Neutrophil (primary cell): ENCODE data around the gene MUS81.
"Not testable (repeated sequence)": the region's sequence is repeated elsewhere in the genome, so short reads cannot be mapped to it uniquely, and the experiment has no call there.

Experiments used
- H3K27ac ChIP-seq: fragments of 200-600 bp; sonication (generic); 2 replicates; pipeline ENCODE4 v1.5.1; 2016; ENCODE audit warnings: mild to moderate bottlenecking, moderate library complexity
- H3K27me3 ChIP-seq: fragments of 200-600 bp; sonication (generic); 2 replicates; pipeline ENCODE4 v1.6.0; 2016; ENCODE audit warnings: mild to moderate bottlenecking
- H3K36me3 ChIP-seq: fragments of 200-600 bp; sonication (generic); 2 replicates; pipeline ENCODE4 v1.5.1; 2017
- H3K4me1 ChIP-seq, 2 experiments: fragments of 200-600 bp in 1 of 2; sonication (generic) in 1 of 2; 1 replicate in 1 of 2; 2 replicates in 1 of 2; pipeline versions ENCODE4 v1.5.1 to v1.6.1; 2013 to 2016; ENCODE audit warnings: low read depth in 1 of 2, low read length in 1 of 2, mild to moderate bottlenecking in 1 of 2, moderate library complexity in 1 of 2; ENCODE audit not compliant: control insufficient read depth in 1 of 2, insufficient read depth in 1 of 2
- H3K4me3 ChIP-seq, 2 experiments: fragments of 200-600 bp in 1 of 2; sonication (generic) in 1 of 2; 1 replicate in 1 of 2; 2 replicates in 1 of 2; pipeline ENCODE4 v1.5.1; 2013 to 2016; ENCODE audit warnings: low read depth in 1 of 2, low read length in 1 of 2, mild to moderate bottlenecking in 1 of 2, moderate library complexity in 1 of 2
- H3K9me3 ChIP-seq: fragments of 200-600 bp; sonication (generic); 2 replicates; pipeline ENCODE4 v1.5.1; 2016
- TF ChIP-seq, protein P1 (sequence below): fragments of 200-600 bp; sonication (generic); IDR thresholded peaks from 2 replicates; pipeline ENCODE4 v1.5.1; 2016; ENCODE audit warnings: antibody characterized with exemption

The MUS81 gene

DNA sequence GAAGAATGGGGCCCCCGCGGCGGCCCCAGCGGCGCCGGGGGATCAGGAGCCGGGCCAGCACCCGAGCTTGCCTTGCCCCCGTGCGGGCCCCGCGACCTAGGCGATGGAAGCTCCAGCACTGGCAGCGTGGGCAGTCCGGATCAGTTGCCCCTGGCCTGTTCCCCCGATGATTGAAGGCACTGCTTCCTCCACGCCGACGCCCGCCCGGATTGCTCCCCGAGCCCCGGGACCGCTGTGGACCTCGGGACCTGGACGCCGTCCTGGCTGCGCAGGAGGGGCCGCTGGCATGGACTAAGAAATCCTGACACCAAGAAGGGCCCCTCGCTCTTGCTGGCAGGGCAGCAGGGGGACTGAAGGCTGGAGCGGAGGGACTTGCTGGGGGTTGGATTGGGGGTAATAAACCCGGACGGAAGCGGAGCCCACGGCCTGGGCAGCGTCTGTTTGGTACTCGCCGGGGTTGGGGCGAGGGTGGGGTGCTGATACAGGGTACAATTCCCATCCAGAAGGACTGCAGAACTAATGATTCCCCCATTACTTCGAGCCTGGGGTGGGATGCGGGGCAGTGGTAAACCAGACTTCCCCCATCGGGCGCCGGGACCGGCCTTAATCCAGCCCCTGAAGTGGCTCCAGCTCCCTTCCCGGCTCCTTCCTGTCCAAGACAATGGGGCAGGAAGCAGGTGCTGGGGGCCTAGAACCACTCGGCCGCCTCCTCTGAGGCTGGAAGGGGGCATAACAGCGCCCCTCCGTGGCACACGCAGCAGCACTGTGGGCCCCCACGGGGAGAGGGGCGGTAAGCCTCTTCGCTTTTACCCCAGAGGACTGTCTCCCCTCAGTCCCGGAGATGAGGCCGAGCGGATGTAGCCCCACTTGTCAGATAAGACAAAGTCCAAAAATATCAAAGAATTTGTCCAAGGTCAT is 31.2 kb downstream of the MUS81 start:
- Histone ChIP-seq H3K9me3 (no peaks in the 10 kb centered on the region), H3K27me3 (no peaks in the 10 kb centered on the region), H3K27ac (peak overlapping the region; percentile 93), H3K4me1 (peaks cover 79 to 80% of the 10 kb centered on the region in 2 experiments), H3K36me3 (no peaks in the 10 kb centered on the region), H3K4me3 (peak overlapping the region; percentile 82 to 98)
- TF ChIP-seq, protein P1, sequence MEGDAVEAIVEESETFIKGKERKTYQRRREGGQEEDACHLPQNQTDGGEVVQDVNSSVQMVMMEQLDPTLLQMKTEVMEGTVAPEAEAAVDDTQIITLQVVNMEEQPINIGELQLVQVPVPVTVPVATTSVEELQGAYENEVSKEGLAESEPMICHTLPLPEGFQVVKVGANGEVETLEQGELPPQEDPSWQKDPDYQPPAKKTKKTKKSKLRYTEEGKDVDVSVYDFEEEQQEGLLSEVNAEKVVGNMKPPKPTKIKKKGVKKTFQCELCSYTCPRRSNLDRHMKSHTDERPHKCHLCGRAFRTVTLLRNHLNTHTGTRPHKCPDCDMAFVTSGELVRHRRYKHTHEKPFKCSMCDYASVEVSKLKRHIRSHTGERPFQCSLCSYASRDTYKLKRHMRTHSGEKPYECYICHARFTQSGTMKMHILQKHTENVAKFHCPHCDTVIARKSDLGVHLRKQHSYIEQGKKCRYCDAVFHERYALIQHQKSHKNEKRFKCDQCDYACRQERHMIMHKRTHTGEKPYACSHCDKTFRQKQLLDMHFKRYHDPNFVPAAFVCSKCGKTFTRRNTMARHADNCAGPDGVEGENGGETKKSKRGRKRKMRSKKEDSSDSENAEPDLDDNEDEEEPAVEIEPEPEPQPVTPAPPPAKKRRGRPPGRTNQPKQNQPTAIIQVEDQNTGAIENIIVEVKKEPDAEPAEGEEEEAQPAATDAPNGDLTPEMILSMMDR = no peak

DNA sequence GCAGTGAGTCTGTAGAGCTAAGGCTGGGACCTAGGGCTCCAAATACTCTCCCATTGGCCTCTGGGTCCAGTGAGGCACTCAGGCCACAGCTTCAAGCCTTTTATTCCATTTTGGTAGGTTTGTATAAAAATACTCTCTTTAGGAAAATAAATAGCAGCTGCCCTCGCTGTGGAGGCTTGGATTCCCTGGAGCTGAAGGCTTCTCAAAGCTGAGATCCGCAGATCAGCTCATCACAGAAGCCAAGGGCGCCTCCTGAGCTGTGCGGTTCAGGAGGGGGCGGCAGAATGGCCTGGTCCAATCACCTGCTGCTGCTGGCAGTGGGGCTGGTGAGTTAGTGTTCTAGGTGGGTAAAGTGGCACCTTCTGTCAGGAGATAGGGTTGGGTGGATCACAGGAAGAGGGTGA is 31.9 kb downstream of the MUS81 start:
- not testable (repeated sequence) for H3K27me3 ChIP-seq, H3K9me3 ChIP-seq, H3K36me3 ChIP-seq
- Histone ChIP-seq H3K27ac (peak overlapping the region; percentile 93), H3K4me1 (peaks cover 73 to 74% of the 10 kb centered on the region in 2 experiments), H3K4me3 (peak overlapping the region; percentile 82 to 98)

DNA sequence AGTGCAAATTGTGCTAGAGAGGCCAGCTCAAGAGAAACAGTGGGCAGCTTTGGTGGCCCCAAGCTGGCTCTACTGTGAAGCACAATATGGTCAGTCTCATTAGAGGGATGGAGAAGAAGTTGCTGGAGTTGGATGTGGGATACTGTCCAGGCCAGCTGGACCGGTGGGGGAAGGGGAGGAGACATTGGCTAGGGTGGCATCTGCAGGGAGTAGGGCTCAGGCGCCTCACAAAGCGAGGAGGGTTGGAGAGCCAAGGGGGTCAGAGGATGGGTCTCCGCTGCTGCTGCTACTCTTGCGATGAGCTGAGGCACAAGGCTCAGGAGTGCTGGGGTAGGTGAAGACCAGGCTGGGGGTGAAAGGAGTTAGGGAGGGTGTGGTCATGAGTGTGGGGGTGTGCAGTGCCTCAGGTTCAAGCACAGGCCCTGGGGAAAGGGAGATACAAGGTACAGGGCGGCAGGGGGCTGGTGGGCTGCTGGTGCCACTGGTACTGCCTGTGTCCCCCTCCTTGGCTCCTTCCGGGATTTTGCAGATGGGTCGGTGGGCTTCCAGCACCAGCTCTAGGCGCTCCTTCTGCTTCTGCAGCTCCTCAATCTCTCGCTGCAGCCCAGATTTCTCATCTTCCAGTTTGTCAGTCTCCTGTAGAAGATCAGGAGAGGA is 32.6 kb downstream of the MUS81 start:
- peaks cover 67% of the 10 kb centered on the region in 2 experiments for H3K4me1 ChIP-seq
- H3K27ac ChIP-seq = peak overlapping the region; percentile 93
- no peaks in the 10 kb centered on the region for H3K9me3 ChIP-seq
- H3K36me3 ChIP-seq = no peaks in the 10 kb centered on the region
- TF ChIP-seq, protein P1 = no peak
- peak overlapping the region in 1 of 2 experiments; percentile 60 for H3K4me3 ChIP-seq
- H3K27me3 ChIP-seq = no peaks in the 10 kb centered on the region

DNA sequence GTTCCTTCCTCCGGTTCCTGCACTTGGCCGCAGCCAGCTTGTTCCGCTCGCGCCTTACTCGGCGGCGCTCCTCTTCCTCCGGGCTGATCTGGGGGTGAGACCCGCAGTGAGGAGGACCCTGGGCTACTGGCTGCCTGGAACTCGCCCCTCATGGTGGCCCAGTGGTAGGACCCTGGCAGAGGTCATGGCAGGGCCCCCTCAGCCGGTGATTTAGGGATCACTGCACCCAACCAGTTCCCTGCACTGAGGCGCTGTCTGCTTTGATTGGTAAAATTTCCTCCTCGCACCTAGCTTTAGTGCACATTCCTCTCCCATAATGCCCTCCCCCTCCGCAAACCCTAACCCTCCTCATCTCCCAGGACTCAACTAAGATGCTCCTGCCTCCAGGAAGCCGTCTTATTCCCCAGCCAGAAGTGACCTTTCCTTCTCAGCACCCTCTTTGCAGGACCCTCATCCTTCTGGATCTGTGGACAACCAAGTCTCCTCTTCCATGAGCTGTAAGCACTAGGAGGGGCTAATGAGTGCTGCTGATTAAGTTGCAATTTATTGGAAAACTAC is 33.9 kb downstream of the MUS81 start:
- Histone ChIP-seq H3K27me3 (peaks cover 11% of the 10 kb centered on the region), H3K36me3 (no peaks in the 10 kb centered on the region), H3K9me3 (no peaks in the 10 kb centered on the region), H3K27ac (peak overlapping the region; percentile 93), H3K4me1 (peaks cover 61 to 62% of the 10 kb centered on the region in 2 experiments), H3K4me3 (peak overlapping the region; percentile 49 to 60)
- TF ChIP-seq, protein P1 = no peak

DNA sequence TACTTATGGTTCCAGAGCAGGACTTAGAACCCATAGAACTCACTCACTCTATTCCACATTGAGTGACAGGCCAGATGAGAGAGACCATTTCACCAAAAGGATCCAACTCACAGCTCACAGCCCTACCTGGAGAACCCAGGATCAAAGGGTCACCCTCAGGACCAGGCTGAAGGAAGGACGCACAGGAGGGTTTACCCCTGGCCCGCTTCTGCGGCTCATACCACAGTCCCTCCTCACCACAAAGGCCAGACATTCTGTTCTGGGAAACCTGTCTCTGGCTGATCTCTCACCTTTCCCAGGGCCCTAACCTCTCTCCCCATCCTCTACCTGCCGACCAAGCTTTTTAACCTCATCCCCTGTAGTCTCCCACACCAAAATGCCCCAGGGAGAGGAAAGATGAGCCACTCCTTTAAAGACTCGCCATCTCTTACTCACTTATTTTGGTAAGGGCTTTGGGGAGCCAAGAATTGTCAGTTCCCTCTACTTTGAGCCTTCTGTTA is 35.3 kb downstream of the MUS81 start:
- H3K27ac ChIP-seq = no peak overlapping the region
- H3K4me1 ChIP-seq = peaks cover 61 to 62% of the 10 kb centered on the region in 2 experiments
- no peaks in the 10 kb centered on the region for H3K36me3 ChIP-seq
- H3K27me3 ChIP-seq = peaks cover 21% of the 10 kb centered on the region
- TF ChIP-seq, protein P1 = no peak
- no peaks in the 10 kb centered on the region for H3K9me3 ChIP-seq
- H3K4me3 ChIP-seq = no peak overlapping the region
